Endothelial cell (in vitro differentiated cells): ENCODE data around the gene NRCAM. TPM values are rescaled to one million over a fixed set of nuclear protein-coding genes. Genes with fewer than 3 reads are reported as not detected.

Experiments used
- DNase-seq: peaks from one replicate; pipeline ENCODE4 v3.0.0; 2021; ENCODE audit warnings: low spot score
- H3K27ac Mint-ChIP-seq: one replicate; pipeline ENCODE4 v1.8.0; 2021; ENCODE audit warnings: mixed read lengths, inconsistent platforms; ENCODE audit not compliant: unreplicated experiment
- H3K27me3 Mint-ChIP-seq: one replicate; pipeline ENCODE4 v1.8.0; 2021; ENCODE audit warnings: mild to moderate bottlenecking, moderate library complexity, mixed read lengths, inconsistent platforms; ENCODE audit not compliant: unreplicated experiment
- H3K36me3 Mint-ChIP-seq: one replicate; pipeline ENCODE4 v1.8.0; 2021; ENCODE audit warnings: mild to moderate bottlenecking, low read depth, mixed read lengths, inconsistent platforms; ENCODE audit not compliant: unreplicated experiment
- H3K4me1 Mint-ChIP-seq: one replicate; pipeline ENCODE4 v1.8.0; 2021; ENCODE audit warnings: mild to moderate bottlenecking, mixed read lengths, inconsistent platforms; ENCODE audit not compliant: unreplicated experiment
- H3K4me3 Mint-ChIP-seq: one replicate; pipeline ENCODE4 v1.8.0; 2021; ENCODE audit warnings: mild to moderate bottlenecking, mixed read lengths, inconsistent platforms; ENCODE audit not compliant: unreplicated experiment
- H3K9me3 Mint-ChIP-seq: one replicate; pipeline ENCODE4 v1.8.0; 2021; ENCODE audit warnings: mixed read lengths, inconsistent platforms; ENCODE audit not compliant: unreplicated experiment
- total RNA-seq: library from RNA; stranded (reverse); fragmentation: NEBNext Ultra II Directional; extraction: Animal tissue kit (Norgen Biotek cat#: 25700); gene quantifications from one replicate; pipeline ENCODE4 v1.2.1, GENCODE V29; 2021; ENCODE audit not compliant: unreplicated experiment
- TF ChIP-seq, protein P1 (sequence below): fragments of 200-600 bp; sonication (generic); IDR thresholded peaks from one replicate; pipeline ENCODE4 v1.5.0; 2021; ENCODE audit warnings: antibody characterized with exemption; ENCODE audit not compliant: unreplicated experiment

NRCAM gene
- total RNA-seq, 1 donor from 2014 or later: 2.2 TPM

DNA sequence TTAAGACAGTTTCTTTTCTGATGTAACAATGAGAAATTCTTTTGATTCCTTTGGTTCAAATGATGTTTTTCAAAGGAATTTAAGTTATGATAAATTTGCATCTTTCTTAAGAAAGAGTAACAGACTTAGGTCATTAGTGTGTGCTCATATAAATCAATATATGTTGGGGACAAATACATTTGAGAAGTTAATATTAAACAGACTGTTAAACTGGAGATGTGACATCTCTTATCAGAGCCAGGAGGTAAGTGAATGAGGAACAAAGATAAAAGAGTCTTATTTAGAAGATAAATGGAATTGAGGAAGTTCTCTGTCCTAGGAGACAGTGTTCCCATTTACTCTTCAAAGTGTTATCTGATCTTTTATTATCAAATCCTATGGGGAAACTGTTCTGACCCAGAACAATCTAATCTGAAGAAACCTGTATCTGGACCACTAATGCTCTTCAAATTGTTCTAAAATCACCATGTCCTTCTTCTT is 221.2 kb downstream of the NRCAM start:
- Mint-ChIP-seq H3K27ac (no peak overlapping the region), H3K36me3 (no peaks in the 10 kb centered on the region)

DNA sequence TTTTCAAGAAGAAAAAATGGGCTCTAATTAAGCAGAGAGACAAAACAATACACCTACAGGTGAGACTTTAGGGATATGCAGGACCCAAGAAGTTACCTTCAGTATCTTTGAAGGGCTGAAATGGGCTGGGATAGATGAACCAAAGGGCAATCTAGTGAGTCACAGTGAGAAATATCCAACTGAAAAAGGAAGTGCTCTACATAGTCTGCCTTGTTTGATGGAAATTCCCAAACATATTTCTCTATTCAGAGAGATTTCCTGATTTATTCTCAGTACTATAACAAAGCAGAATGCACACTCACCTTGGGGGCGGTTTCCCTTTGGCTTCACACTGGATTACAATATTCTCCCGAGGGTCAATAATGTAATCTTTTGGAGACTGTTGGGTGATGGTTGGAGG is 222.0 kb downstream of the NRCAM start:
- no peak for DNase-seq
- TF ChIP-seq, protein P1, sequence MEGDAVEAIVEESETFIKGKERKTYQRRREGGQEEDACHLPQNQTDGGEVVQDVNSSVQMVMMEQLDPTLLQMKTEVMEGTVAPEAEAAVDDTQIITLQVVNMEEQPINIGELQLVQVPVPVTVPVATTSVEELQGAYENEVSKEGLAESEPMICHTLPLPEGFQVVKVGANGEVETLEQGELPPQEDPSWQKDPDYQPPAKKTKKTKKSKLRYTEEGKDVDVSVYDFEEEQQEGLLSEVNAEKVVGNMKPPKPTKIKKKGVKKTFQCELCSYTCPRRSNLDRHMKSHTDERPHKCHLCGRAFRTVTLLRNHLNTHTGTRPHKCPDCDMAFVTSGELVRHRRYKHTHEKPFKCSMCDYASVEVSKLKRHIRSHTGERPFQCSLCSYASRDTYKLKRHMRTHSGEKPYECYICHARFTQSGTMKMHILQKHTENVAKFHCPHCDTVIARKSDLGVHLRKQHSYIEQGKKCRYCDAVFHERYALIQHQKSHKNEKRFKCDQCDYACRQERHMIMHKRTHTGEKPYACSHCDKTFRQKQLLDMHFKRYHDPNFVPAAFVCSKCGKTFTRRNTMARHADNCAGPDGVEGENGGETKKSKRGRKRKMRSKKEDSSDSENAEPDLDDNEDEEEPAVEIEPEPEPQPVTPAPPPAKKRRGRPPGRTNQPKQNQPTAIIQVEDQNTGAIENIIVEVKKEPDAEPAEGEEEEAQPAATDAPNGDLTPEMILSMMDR: no peak
- Mint-ChIP-seq H3K27ac (no peak overlapping the region), H3K36me3 (no peaks in the 10 kb centered on the region), H3K9me3 (no peaks in the 10 kb centered on the region), H3K27me3 (peaks cover 3% of the 10 kb centered on the region), H3K4me3 (no peak overlapping the region), H3K4me1 (peaks cover 43% of the 10 kb centered on the region)

More for the DNA sequence above, 221.2 kb downstream of the NRCAM start:
- no peak overlapping the region for H3K4me3 Mint-ChIP-seq
- H3K27me3 Mint-ChIP-seq: peaks cover 3% of the 10 kb centered on the region
- no peaks in the 10 kb centered on the region for H3K9me3 Mint-ChIP-seq
- DNase-seq: no peak
- H3K4me1 Mint-ChIP-seq: peaks cover 48% of the 10 kb centered on the region
- TF ChIP-seq, protein P1: no peak

DNA sequence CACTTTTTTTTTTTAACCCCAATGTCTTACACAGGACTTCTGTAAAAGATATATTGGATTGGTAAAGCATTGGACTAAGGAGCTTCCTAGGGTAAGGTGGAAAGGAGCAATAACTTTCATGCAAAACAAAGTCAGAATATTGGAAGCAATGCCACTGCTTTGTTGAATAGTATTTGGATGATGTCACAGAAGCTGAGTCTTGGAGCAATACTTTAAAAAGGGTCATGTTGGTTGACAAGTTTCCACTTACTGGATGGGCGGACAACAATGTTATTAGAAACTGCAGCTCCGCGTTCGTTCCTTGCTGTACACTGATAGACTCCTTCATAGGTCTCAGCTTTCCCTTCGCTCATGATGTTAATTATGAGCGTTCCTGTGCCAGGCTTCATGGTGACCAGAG is 224.2 kb downstream of the NRCAM start:
- no peak overlapping the region for H3K27ac Mint-ChIP-seq
- no peaks in the 10 kb centered on the region for H3K36me3 Mint-ChIP-seq
- H3K4me3 Mint-ChIP-seq: no peak overlapping the region
- peaks cover 3% of the 10 kb centered on the region for H3K27me3 Mint-ChIP-seq
- no peaks in the 10 kb centered on the region for H3K9me3 Mint-ChIP-seq
- TF ChIP-seq, protein P1: no peak
- no peak for DNase-seq
- H3K4me1 Mint-ChIP-seq: peaks cover 35% of the 10 kb centered on the region

DNA sequence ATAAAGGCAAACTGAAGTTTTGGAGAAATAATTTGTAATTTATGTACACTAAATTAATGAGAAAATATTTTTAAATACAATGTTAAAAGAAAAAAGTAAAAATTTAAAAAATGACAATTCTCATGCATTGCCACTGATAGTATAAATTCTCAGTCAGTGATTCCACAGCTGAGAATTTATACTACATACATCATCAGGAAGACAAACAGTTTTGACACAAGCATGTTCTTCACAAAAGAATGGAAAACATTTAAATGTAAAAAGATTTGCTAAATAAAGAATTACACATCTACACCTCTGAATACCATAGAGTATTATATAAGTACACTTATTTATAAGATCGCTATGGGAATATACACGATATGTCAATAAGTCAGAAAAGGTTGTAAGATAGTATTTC is 225.0 kb downstream of the NRCAM start:
- peaks cover 29% of the 10 kb centered on the region for H3K4me1 Mint-ChIP-seq
- no peaks in the 10 kb centered on the region for H3K36me3 Mint-ChIP-seq
- TF ChIP-seq, protein P1: no peak
- no peaks in the 10 kb centered on the region for H3K9me3 Mint-ChIP-seq
- H3K4me3 Mint-ChIP-seq: no peak overlapping the region
- no peak overlapping the region for H3K27ac Mint-ChIP-seq
- H3K27me3 Mint-ChIP-seq: peaks cover 3% of the 10 kb centered on the region
- no peak for DNase-seq

DNA sequence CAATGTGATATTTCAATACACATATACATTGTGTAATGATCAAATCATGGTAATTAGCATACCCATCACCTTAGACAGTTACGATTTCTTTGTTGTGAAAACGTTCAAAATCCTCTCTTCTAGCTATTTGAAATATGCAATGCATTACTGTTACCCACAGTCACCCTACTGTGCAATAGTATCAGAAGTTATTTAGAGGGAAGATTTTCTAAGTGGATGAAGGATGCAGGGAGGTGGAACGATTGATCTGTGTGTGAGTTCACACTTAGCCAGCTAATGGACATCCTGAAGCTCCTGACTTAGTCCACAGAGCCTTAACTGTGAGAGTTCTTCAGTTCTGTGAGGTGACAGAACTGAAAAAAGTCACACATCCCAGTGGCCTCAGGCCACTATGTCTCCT is 228.9 kb downstream of the NRCAM start:
- H3K9me3 Mint-ChIP-seq: no peaks in the 10 kb centered on the region
- no peaks in the 10 kb centered on the region for H3K36me3 Mint-ChIP-seq
- TF ChIP-seq, protein P1: no peak
- H3K27me3 Mint-ChIP-seq: peaks cover 3% of the 10 kb centered on the region
- H3K27ac Mint-ChIP-seq: no peak overlapping the region
- H3K4me3 Mint-ChIP-seq: no peak overlapping the region
- DNase-seq: no peak
- H3K4me1 Mint-ChIP-seq: peaks cover 7% of the 10 kb centered on the region
